Stimulated activated CD4-positive, alpha-beta T cell treated with anti-CD3 and anti-CD28 coated beads, Interleukin-4, amount 100 ng/mL, for 24 hours (primary cell): ENCODE data around the gene RFC5.
A peak's percentile ranks its signal among the peaks of the same experiment; 100 is the strongest.
"Not testable (repeated sequence)": the region's sequence is repeated elsewhere in the genome, so short reads cannot be mapped to it uniquely, and the experiment has no call there.

Experiments used
- DNase-seq: peaks from one replicate; pipeline ENCODE4 v3.0.0-alpha.2; 2020

Gene RFC5

GRCh38 chr12:118015944-118016343 lies 559 bp upstream of the RFC5 start:
- no peak for DNase-seq

GRCh38 chr12:118017926-118018325 lies 1.4 kb downstream of the RFC5 start:
- DNase-seq, result no peak

- DNase-seq, result no peak
Observed at GRCh38 chr12:118020036-118020435, 3.5 kb downstream of the RFC5 start.

- not testable (repeated sequence) for DNase-seq
Observed at GRCh38 chr12:118022097-118022727, 5.7 kb downstream of the RFC5 start.

- no peak for DNase-seq
Observed at GRCh38 chr12:118022728-118023109, 6.2 kb downstream of the RFC5 start.

- no peak for DNase-seq
Observed at GRCh38 chr12:118023301-118023860, 6.9 kb downstream of the RFC5 start.

- no peak for DNase-seq
Observed at GRCh38 chr12:118025168-118025567, 8.7 kb downstream of the RFC5 start.

GRCh38 chr12:118029166-118029565 lies 12.7 kb downstream of the RFC5 start:
- DNase-seq, result no peak

GRCh38 chr12:118032188-118032587 lies 15.7 kb downstream of the RFC5 start:
- no peak for DNase-seq

- no peak for DNase-seq
Observed at GRCh38 chr12:118033323-118033722, 16.8 kb downstream of the RFC5 start.

GRCh38 chr12:118033902-118034301 lies 17.4 kb downstream of the RFC5 start:
- DNase-seq, result no peak

- DNase-seq, result no peak
Observed at GRCh38 chr12:118034429-118035189, 18.1 kb downstream of the RFC5 start.

GRCh38 chr12:118035190-118036041 lies 18.9 kb downstream of the RFC5 start:
- DNase-seq, result no peak

GRCh38 chr12:118036672-118037411 lies 20.3 kb downstream of the RFC5 start:
- DNase-seq, result no peak

- no peak for DNase-seq
Observed at GRCh38 chr12:118038137-118038536, 21.6 kb downstream of the RFC5 start.

GRCh38 chr12:118042091-118042490 lies 25.6 kb downstream of the RFC5 start:
- no peak for DNase-seq

- peak; percentile 17 for DNase-seq
Observed at GRCh38 chr12:118044075-118044474, 27.6 kb downstream of the RFC5 start.

GRCh38 chr12:118044577-118044976 lies 28.1 kb downstream of the RFC5 start:
- DNase-seq, result no peak

- no peak for DNase-seq
Observed at GRCh38 chr12:118046430-118046829, 29.9 kb downstream of the RFC5 start.

GRCh38 chr12:118050972-118051910 lies 34.7 kb downstream of the RFC5 start:
- DNase-seq, result no peak

GRCh38 chr12:118052324-118053070 lies 36.0 kb downstream of the RFC5 start:
- peak; percentile 41 for DNase-seq
